ENCODE data around the gene ANXA10.
A peak's percentile ranks its signal among the peaks of the same experiment; 100 is the strongest.
"Not testable (repeated sequence)": the region's sequence is repeated elsewhere in the genome, so short reads cannot be mapped to it uniquely, and the experiment has no call there.

ANXA10 gene

DNA sequence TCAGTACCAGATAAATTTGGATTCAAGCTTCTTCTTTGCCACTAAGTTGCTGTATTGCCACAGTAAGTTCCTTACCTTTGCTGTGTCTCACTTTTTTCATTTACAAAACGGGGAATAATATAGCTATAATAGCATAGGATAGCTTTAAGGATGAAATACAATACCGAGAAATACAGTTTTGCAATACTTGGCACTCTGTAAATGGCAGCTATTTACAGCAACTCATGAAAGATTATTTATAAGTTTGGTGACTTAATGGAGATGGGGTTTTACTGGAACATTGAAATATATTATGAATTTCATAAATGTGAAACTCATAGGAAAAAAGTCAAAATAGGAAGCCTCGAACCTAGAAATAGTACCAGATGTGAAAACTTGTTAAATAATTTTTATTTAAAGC is 27.6 kb downstream of the ANXA10 start:
- DNase-seq: no peak

- no peak for DNase-seq
These were observed 28.5 kb downstream of the ANXA10 start for GRCh38 chr4:168120811-168121210.

- no peak for DNase-seq
These were observed 31.8 kb downstream of the ANXA10 start for GRCh38 chr4:168124008-168124641.

DNA sequence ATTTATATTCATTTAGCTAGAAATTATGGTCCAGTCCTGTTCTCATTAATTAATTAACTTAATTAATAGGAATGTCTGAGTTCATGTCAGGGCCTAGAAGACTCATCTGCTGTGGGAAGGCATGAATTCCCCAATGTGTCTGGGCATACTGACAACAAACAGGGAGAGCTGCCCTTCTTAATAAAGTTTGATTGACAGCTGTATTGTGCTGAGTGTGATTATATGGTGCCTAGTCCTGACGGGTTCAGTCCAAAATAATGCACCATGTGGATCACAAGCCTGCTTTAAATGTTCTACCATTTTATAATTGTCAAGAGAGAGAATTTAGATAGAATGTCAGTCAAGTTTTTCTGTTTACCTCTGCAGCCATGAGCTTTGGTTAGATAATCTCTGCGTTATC is 34.6 kb downstream of the ANXA10 start:
- DNase-seq: no peak

GRCh38 chr4:168128601-168129000 is 36.3 kb downstream of the ANXA10 start:
- DNase-seq: no peak

GRCh38 chr4:168129046-168129772 is 36.9 kb downstream of the ANXA10 start:
- no peak for DNase-seq

- DNase-seq: no peak
These were observed 37.5 kb downstream of the ANXA10 start for GRCh38 chr4:168129802-168130201.

- no peak for DNase-seq
These were observed 38.9 kb downstream of the ANXA10 start for GRCh38 chr4:168131196-168131595.

- DNase-seq: no peak
These were observed 42.3 kb downstream of the ANXA10 start for GRCh38 chr4:168134651-168135050.

GRCh38 chr4:168135860-168136259 is 43.5 kb downstream of the ANXA10 start:
- DNase-seq: not testable (repeated sequence)

- not testable (repeated sequence) for DNase-seq
These were observed 45.4 kb downstream of the ANXA10 start for GRCh38 chr4:168137695-168138094.

GRCh38 chr4:168138143-168138542 is 45.8 kb downstream of the ANXA10 start:
- no peak for DNase-seq

GRCh38 chr4:168139336-168139735 is 47.0 kb downstream of the ANXA10 start:
- no peak for DNase-seq

GRCh38 chr4:168141733-168142132 is 49.4 kb downstream of the ANXA10 start:
- DNase-seq: no peak

DNA sequence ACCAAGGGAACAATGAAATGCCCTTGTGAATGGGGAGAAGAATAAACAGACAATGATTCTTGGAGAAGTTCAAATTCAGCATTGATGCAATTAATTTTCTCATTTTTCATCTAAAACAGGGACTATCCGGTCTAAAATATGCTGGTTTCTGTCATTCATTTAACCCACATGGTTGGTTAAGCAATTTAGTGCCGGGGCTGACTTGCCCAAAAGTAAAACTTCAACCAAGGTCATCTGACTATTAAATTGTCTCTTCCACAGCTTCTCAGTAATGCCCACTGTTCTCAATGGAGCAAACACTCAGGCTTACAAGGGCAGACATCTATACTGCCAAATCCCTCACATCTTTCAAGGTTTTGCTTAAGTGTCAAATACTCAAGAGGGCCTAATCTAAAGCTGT is 51.3 kb downstream of the ANXA10 start:
- DNase-seq: no peak

- DNase-seq: no peak
These were observed 58.2 kb downstream of the ANXA10 start for GRCh38 chr4:168150420-168151050.

DNA sequence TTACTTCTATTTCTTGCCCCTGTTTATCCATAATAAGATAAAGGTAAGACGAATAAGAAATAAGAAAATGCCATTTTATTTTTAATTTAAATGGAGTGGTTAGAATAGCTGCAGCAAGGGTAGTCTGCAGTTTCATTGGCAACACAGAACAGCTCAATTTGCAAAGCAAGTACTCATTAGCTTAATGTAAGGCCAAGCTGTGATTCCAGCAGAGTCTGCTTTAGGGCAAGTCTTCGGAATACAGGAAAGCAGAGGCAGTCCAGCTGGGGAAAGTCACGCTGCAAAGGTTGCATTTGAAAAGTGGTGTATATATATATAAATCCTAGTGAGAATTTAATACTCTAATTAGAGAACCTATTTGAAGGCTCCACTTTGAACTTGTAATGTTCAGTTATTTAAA is 59.0 kb downstream of the ANXA10 start:
- no peak for DNase-seq

- DNase-seq: no peak
These were observed 60.6 kb downstream of the ANXA10 start for GRCh38 chr4:168152837-168153500.

GRCh38 chr4:168153596-168154440 is 61.5 kb downstream of the ANXA10 start:
- peak in 4 of 5 experiments; percentile 6 to 77 (median 38) for DNase-seq

DNA sequence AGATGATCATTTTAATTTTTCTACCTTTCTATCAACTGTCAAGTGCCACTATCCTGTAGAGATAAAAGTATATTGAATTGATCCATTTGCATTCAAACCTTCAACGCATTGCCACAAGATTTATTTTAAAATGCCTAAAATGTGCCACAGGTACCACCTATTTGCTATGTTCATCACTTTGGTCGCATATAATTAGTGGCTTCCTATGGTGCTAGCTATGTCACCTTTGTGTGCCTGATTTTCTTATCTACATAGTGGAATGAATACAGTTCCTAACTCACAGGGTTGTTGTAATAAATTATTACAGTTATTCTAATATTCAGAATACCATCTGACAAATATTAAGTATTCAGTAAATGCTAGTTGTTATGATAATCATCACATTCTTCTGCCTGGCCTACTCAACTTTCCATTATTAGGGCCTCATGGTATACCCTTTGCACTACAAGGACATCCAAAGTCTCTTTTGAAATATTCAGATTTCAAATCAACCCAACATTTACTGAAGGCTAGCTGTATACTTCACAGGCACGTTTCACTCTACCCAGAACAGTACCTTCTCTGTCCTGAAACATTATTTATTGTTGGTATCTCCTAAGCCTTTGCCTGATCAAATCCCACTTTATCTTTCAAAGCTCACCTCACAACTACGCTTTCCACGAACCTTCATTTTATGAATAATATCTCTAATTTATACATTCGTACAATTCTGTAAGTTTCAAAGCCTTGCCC is 62.4 kb downstream of the ANXA10 start:
- peak in 1 of 5 experiments; percentile 4 for DNase-seq

- no peak for DNase-seq
These were observed 70.3 kb downstream of the ANXA10 start for GRCh38 chr4:168162604-168163003.

DNA sequence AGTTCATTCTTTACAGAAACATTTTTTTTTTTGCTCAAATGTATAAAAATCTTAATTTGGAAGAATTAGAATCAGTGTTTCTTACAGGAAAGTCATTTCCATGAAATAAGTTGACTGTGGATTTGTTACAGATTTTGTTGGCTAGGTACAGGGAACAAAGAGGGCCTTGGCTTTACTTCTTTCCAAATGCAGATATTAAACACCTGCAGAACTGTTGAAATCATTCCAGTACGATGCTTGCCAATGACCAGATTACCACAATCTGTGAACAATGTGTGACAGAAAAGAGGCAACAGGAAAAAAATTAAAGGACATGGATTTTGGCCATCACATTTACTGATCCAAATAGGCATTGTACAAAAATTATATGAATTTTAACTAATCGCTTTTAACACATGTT is 70.8 kb downstream of the ANXA10 start:
- DNase-seq: no peak
